Measurements from ENCODE around the gene SLC12A6.

Gene SLC12A6

GRCh38 chr15:34327906-34328305, 9.7 kb downstream of the SLC12A6 start:
- no peak for DNase-seq

- no peak for DNase-seq
These were observed 12.2 kb downstream of the SLC12A6 start for GRCh38 chr15:34325368-34325767.

- DNase-seq: no peak
These were observed 12.6 kb downstream of the SLC12A6 start for GRCh38 chr15:34324933-34325332.

- no peak for DNase-seq
These were observed 14.4 kb downstream of the SLC12A6 start for GRCh38 chr15:34323217-34323616.

- DNase-seq: peak; percentile 60 to 79
These were observed 19.1 kb downstream of the SLC12A6 start for GRCh38 chr15:34318277-34319079.

- no peak for DNase-seq
These were observed 22.8 kb downstream of the SLC12A6 start for GRCh38 chr15:34314491-34315490.

- no peak for DNase-seq
These were observed 26.0 kb downstream of the SLC12A6 start for GRCh38 chr15:34311563-34311962.

- DNase-seq: no peak
These were observed 33.0 kb downstream of the SLC12A6 start for GRCh38 chr15:34304613-34305012.

- DNase-seq: no peak
These were observed 36.5 kb downstream of the SLC12A6 start for GRCh38 chr15:34301058-34301457.

- no peak for DNase-seq
These were observed 40.5 kb downstream of the SLC12A6 start for GRCh38 chr15:34297059-34297458.

- DNase-seq: peak; percentile 18 to 39
These were observed 45.0 kb downstream of the SLC12A6 start for GRCh38 chr15:34292621-34293020.

GRCh38 chr15:34284937-34285336, 52.6 kb downstream of the SLC12A6 start:
- no peak for DNase-seq

- no peak for DNase-seq
These were observed 55.2 kb downstream of the SLC12A6 start for GRCh38 chr15:34282384-34282783.

- no peak for DNase-seq
These were observed 57.4 kb downstream of the SLC12A6 start for GRCh38 chr15:34280193-34280592.

GRCh38 chr15:34279368-34279767, 58.2 kb downstream of the SLC12A6 start:
- DNase-seq: no peak

GRCh38 chr15:34275721-34276120, 61.9 kb downstream of the SLC12A6 start:
- DNase-seq: no peak

- DNase-seq: no peak
These were observed 62.4 kb downstream of the SLC12A6 start for GRCh38 chr15:34275154-34275553.

- DNase-seq: peak in 1 of 2 donors; percentile 30
These were observed 66.1 kb downstream of the SLC12A6 start for GRCh38 chr15:34271493-34271892.

- DNase-seq: no peak
These were observed 70.8 kb downstream of the SLC12A6 start for GRCh38 chr15:34266751-34267150.

GRCh38 chr15:34264076-34264475, 73.5 kb downstream of the SLC12A6 start:
- no peak for DNase-seq

GRCh38 chr15:34262362-34262761, 75.2 kb downstream of the SLC12A6 start:
- no peak for DNase-seq

- no peak for DNase-seq
These were observed 78.0 kb downstream of the SLC12A6 start for GRCh38 chr15:34259566-34259965.

GRCh38 chr15:34258151-34258550, 79.4 kb downstream of the SLC12A6 start:
- no peak for DNase-seq
